ENCODE data around the gene SAC3D1. TPM values are rescaled to one million over a fixed set of nuclear protein-coding genes. Genes with fewer than 3 reads are reported as not detected.

SAC3D1 gene
- total and polyA plus RNA-seq, 9 of the 15 experiments (the other 6 are each of a cell fraction or from before 2014, with no cell fraction given), result 0.20 to 35.2 (median 5.8) TPM

DNA sequence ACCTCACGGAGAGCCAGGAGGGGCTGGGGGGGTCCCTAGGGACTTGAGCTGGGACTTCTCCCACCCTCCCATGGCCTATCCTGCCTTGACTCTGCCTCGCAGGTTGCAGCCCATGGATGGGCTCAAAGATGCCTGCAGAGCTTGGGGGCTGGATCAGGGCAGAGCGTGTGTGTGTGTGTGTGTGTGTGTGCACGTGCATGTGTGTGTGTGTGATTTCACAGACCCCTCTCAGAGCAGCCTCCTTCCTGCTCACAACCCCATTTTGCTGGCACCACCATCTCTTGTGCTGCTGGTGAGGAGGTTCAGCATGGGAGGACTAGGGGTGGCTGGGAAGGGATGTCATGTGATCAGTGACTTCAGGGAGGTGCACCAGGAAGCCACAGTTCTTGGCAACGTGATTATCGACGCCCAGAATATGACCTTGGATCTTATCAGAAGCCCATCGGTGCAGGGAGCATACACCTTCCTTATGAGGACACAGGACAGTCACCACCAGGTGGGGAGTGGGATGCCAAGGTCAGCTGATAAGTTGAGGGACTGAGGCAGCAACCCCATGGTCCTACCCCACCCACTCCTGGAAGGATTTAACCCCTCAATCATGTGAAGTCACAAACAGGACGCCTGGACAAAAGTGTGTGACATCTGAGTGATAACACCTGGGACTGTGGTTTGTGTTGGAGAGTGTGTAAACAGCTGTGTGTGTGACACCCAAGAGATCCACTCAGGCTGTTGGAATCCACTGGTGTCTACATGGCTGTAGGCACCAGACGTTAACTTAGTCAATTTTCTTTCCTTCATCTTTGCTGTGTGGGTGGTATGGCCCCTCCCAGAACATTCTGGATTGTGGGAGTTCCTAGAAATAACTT lies 19.2 kb downstream of the SAC3D1 start (continued):
- TF ChIP-seq, protein P1, sequence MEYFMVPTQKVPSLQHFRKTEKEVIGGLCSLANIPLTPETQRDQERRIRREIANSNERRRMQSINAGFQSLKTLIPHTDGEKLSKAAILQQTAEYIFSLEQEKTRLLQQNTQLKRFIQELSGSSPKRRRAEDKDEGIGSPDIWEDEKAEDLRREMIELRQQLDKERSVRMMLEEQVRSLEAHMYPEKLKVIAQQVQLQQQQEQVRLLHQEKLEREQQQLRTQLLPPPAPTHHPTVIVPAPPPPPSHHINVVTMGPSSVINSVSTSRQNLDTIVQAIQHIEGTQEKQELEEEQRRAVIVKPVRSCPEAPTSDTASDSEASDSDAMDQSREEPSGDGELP (CRISPR knock-in tag; IDR thresholded peaks at IDR 0.05; ENCODE audit: borderline replicate concordance), result 0 out of 2 replicates have a peak, but pooled peaks have one; percentile 42
- TF ChIP-seq NR2C1 (IDR thresholded peaks at IDR 0.05) (no peak), NR2C1 (tag; IDR thresholded peaks at IDR 0.05) (peak; percentile 34; the same call in 1 of the 2 replicates), TCF3 (CRISPR knock-in tag; IDR thresholded peaks at IDR 0.05) (0 out of 2 replicates have a peak, but pooled peaks have one; percentile 10), ESRRA (IDR thresholded peaks at IDR 0.05; ENCODE audit: borderline replicate concordance, low read depth) (peak; percentile 91), ZNF583 (CRISPR knock-in tag; IDR thresholded peaks at IDR 0.05) (peak; percentile 8; the same call in 1 of the 2 replicates), JUN (IDR thresholded peaks at IDR 0.05; ENCODE audit: borderline replicate concordance, low read depth, low read length) (no peak), JUN (CRISPR knock-in tag; IDR thresholded peaks at IDR 0.05; ENCODE audit: borderline replicate concordance) (no peak), SREBF2 (CRISPR knock-in tag; IDR thresholded peaks at IDR 0.05) (no peak), TGIF2 (CRISPR knock-in tag; IDR thresholded peaks at IDR 0.05) (no peak), EGR1 (conservative IDR thresholded peaks at IDR 0.05) (0 out of 2 replicates have a peak, but pooled peaks have one; percentile 31), L3MBTL2 (IDR thresholded peaks at IDR 0.05) (peak; percentile 93), ZNF589 (CRISPR knock-in tag; IDR thresholded peaks at IDR 0.05; ENCODE audit: low read depth) (no peak), RBM17 (IDR thresholded peaks at IDR 0.05; ENCODE audit: borderline replicate concordance, low read depth, low read length) (no peak), PHF8 (IDR thresholded peaks at IDR 0.05; ENCODE audit: borderline replicate concordance, low read length) (no peak), TOE1 (IDR thresholded peaks at IDR 0.05; ENCODE audit: borderline replicate concordance) (peak; percentile 87), TOE1 (CRISPR knock-in tag; IDR thresholded peaks at IDR 0.05; ENCODE audit: borderline replicate concordance, low read depth) (no peak)
- TF ChIP-seq, protein P2, sequence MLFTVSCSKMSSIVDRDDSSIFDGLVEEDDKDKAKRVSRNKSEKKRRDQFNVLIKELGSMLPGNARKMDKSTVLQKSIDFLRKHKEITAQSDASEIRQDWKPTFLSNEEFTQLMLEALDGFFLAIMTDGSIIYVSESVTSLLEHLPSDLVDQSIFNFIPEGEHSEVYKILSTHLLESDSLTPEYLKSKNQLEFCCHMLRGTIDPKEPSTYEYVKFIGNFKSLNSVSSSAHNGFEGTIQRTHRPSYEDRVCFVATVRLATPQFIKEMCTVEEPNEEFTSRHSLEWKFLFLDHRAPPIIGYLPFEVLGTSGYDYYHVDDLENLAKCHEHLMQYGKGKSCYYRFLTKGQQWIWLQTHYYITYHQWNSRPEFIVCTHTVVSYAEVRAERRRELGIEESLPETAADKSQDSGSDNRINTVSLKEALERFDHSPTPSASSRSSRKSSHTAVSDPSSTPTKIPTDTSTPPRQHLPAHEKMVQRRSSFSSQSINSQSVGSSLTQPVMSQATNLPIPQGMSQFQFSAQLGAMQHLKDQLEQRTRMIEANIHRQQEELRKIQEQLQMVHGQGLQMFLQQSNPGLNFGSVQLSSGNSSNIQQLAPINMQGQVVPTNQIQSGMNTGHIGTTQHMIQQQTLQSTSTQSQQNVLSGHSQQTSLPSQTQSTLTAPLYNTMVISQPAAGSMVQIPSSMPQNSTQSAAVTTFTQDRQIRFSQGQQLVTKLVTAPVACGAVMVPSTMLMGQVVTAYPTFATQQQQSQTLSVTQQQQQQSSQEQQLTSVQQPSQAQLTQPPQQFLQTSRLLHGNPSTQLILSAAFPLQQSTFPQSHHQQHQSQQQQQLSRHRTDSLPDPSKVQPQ (CRISPR knock-in tag; IDR thresholded peaks at IDR 0.05; ENCODE audit: borderline replicate concordance), result no peak
- TF ChIP-seq, protein P3, sequence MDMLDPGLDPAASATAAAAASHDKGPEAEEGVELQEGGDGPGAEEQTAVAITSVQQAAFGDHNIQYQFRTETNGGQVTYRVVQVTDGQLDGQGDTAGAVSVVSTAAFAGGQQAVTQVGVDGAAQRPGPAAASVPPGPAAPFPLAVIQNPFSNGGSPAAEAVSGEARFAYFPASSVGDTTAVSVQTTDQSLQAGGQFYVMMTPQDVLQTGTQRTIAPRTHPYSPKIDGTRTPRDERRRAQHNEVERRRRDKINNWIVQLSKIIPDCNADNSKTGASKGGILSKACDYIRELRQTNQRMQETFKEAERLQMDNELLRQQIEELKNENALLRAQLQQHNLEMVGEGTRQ (CRISPR knock-in tag; IDR thresholded peaks at IDR 0.05), result peak; percentile 74
- TF ChIP-seq, protein P4, sequence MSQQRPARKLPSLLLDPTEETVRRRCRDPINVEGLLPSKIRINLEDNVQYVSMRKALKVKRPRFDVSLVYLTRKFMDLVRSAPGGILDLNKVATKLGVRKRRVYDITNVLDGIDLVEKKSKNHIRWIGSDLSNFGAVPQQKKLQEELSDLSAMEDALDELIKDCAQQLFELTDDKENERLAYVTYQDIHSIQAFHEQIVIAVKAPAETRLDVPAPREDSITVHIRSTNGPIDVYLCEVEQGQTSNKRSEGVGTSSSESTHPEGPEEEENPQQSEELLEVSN (IDR thresholded peaks at IDR 0.05; ENCODE audit: borderline replicate concordance in 1 of 2, extremely low read depth in 1 of 2, insufficient read depth in 1 of 2, insufficient read length in 1 of 2, low read depth in 1 of 2, low read length in 1 of 2, poor library complexity in 1 of 2, severe bottlenecking in 1 of 2), result peak; percentile 43 to 54
